Stimulated activated CD4-positive, alpha-beta T cell treated with anti-CD3 and anti-CD28 coated beads, TNF-alpha, amount 100 ng/mL, for 48 hours (primary cell): ENCODE data around the gene ZNF555.

ENCODE experiments used
- DNase-seq, 3 donors: peaks; one replicate each; pipeline ENCODE4 v3.0.0-alpha.2; 2020; ENCODE audit warnings: low read depth in 3 of 3

ZNF555 gene

GRCh38 chr19:2824129-2824528 is 17.1 kb upstream of the ZNF555 start:
- DNase-seq: no peak

GRCh38 chr19:2827022-2827421 is 14.3 kb upstream of the ZNF555 start:
- DNase-seq: no peak

- no peak for DNase-seq
Measured at GRCh38 chr19:2827840-2828489, 13.3 kb upstream of the ZNF555 start.

- no peak for DNase-seq
Measured at GRCh38 chr19:2834294-2834871, 6.9 kb upstream of the ZNF555 start.

- no peak for DNase-seq
Measured at GRCh38 chr19:2837430-2837829, 3.8 kb upstream of the ZNF555 start.

- DNase-seq: no peak
Measured at GRCh38 chr19:2841855-2842574, 740 bp downstream of the ZNF555 start.

- no peak for DNase-seq
Measured at GRCh38 chr19:2845107-2845506, 3.8 kb downstream of the ZNF555 start.

GRCh38 chr19:2846180-2846894 is 5.1 kb downstream of the ZNF555 start:
- DNase-seq: no peak

GRCh38 chr19:2847507-2847906 is 6.2 kb downstream of the ZNF555 start:
- DNase-seq: no peak

- no peak for DNase-seq
Measured at GRCh38 chr19:2848616-2849015, 7.3 kb downstream of the ZNF555 start.

GRCh38 chr19:2850256-2850925 is 9.1 kb downstream of the ZNF555 start:
- DNase-seq: no peak

- no peak for DNase-seq
Measured at GRCh38 chr19:2852598-2852997, 11.3 kb downstream of the ZNF555 start.

GRCh38 chr19:2853015-2853606 is 11.8 kb downstream of the ZNF555 start:
- DNase-seq: no peak

GRCh38 chr19:2854849-2855248 is 13.6 kb downstream of the ZNF555 start:
- no peak for DNase-seq

GRCh38 chr19:2856457-2857050 is 15.3 kb downstream of the ZNF555 start:
- no peak for DNase-seq

- DNase-seq: no peak
Measured at GRCh38 chr19:2858864-2859263, 17.6 kb downstream of the ZNF555 start.

GRCh38 chr19:2863816-2864215 is 22.5 kb downstream of the ZNF555 start:
- no peak for DNase-seq

GRCh38 chr19:2865334-2866100 is 24.2 kb downstream of the ZNF555 start:
- no peak for DNase-seq

GRCh38 chr19:2866495-2867024 is 25.3 kb downstream of the ZNF555 start:
- no peak for DNase-seq
